ENCODE results near the gene WDR45B.

GRCh38 chr17:82609655-82610054 lies 38.6 kb downstream of the WDR45B start:
- TF ChIP-seq CTCF (IDR thresholded peaks at IDR 0.05) (no peak), EP300 (IDR thresholded peaks at IDR 0.05) (no peak), POLR2A (IDR thresholded peaks at IDR 0.05; ENCODE audit: low read depth) (no peak), POLR2AphosphoS5 (IDR thresholded peaks at IDR 0.05) (no peak)

Data from esophagus muscularis mucosa (tissue), 4 donors.